Neuron (in vitro differentiated cells): Measurements from ENCODE around the gene SIVA1.

Experiments
- H2AFZ ChIP-seq: one replicate; pipeline ENCODE4 v1.6.1; 2013; ENCODE audit warnings: low read depth, mild to moderate bottlenecking, inconsistent platforms, low read length, moderate library complexity
- H3K27me3 ChIP-seq: one replicate; pipeline ENCODE4 v1.6.1; 2013; ENCODE audit warnings: low read length; ENCODE audit not compliant: insufficient read depth
- H3K36me3 ChIP-seq: one replicate; pipeline ENCODE4 v1.6.1; 2013; ENCODE audit warnings: low read length; ENCODE audit not compliant: insufficient read depth
- H3K4me1 ChIP-seq: one replicate; pipeline ENCODE4 v1.6.1; 2013; ENCODE audit warnings: low read length; ENCODE audit not compliant: insufficient read depth
- H3K4me3 ChIP-seq: 2 replicates; pipeline ENCODE4 v1.5.1; 2013; ENCODE audit warnings: mild to moderate bottlenecking, low read length, moderate library complexity
- H3K9me3 ChIP-seq: one replicate; pipeline ENCODE4 v1.6.1; 2013; ENCODE audit warnings: low read length

SIVA1 gene

DNA sequence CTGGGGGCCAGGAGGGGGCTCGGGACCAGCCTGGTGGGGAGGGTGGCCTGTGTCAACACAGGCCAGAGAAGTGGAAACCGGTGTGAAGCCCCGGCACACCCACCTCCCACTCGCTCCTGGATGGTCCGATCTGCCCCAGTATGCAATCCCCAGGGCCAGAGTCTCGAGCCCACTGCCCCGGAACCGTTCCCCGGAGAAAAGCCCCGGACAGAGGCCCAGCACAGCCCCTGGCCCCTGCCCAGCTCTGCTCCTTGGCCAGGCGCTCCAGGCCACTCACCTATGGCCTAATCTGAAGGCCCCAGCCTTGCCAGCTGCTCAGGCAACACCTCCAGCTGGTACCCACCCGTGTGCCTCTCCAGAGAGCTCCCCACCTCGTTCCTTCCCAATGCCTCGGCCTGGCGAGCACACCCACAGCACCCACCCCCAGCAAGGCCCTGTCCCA is 24.9 kb downstream of the SIVA1 start:
- Histone ChIP-seq H3K9me3 (no peaks in the 10 kb centered on the region), H3K4me1 (peaks cover 26% of the 10 kb centered on the region), H2AFZ (no peak overlapping the region), H3K36me3 (peaks cover 28% of the 10 kb centered on the region), H3K4me3 (no peak overlapping the region), H3K27me3 (no peaks in the 10 kb centered on the region)

- no peaks in the 10 kb centered on the region for H3K9me3 ChIP-seq
- peaks cover 26% of the 10 kb centered on the region for H3K4me1 ChIP-seq
- no peaks in the 10 kb centered on the region for H3K27me3 ChIP-seq
- H3K4me3 ChIP-seq: no peak overlapping the region
- no peak overlapping the region for H2AFZ ChIP-seq
- peaks cover 19% of the 10 kb centered on the region for H3K36me3 ChIP-seq
These were observed 25.9 kb downstream of the SIVA1 start for GRCh38 chr14:104778694-104779331.

DNA sequence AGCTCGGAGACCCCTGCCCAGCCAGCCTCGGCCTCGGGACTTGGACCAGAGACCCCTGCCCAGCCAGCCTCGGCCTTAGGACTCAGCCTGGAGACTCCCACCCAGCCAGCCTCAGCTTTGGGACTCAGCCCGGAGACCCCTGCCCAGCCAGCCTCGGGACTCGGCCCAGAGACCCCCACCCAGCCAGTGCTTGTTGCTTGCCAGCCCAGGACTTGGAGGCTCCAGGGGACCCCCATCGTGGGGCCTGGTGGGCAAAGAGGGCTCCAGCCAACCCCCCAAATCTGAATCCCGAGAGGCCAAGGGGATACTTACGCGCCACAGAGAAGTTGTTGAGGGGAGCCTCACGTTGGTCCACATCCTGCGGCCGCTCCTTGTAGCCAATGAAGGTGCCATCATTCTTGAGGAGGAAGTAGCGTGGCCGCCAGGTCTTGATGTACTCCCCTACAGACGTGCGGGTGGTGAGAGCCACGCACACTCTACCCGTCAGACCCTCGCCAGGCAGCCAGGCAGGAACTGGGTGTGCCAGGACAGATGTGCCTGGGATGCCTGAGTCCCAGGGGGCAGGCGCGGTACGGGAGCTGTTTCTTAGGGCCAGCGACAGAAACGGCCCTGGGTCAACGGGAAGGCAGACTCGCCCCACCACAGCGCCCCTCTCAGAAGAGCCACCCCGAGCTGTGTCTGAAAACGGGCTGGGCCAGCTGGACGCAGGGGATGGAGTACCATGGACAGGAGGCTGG is 27.0 kb downstream of the SIVA1 start:
- peaks cover 12% of the 10 kb centered on the region for H3K36me3 ChIP-seq

DNA sequence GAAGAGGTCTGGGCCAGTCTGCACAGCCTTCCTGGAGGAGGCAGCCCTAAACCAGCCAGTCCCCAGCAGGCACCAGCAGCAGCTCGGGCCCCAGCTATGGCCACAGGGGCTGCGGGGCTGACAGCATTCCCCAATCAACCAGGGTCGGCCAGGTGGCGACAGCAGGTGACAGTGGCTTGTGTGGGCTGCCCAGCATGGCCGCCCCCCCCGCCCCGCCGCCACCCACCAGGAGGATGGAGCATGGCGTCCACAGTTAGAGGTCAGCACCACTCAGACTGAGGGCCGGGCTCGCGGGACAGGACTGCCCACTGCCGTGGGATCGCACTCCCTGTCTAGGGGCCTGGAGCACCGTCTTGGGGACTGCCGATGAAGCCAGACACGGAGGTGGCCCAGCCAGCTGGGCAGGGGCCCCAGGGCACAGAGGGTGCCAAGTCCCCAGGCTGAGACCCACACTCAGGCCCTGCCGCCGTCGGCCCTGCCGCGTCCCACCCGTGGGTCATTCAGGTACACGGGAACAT is 27.6 kb downstream of the SIVA1 start:
- Histone ChIP-seq H3K4me3 (no peak overlapping the region), H3K36me3 (peaks cover 10% of the 10 kb centered on the region), H3K4me1 (peaks cover 26% of the 10 kb centered on the region), H3K9me3 (no peaks in the 10 kb centered on the region), H2AFZ (no peak overlapping the region), H3K27me3 (no peaks in the 10 kb centered on the region)

More for the DNA sequence above, 27.0 kb downstream of the SIVA1 start:
- H3K4me1 ChIP-seq: peaks cover 26% of the 10 kb centered on the region
- H3K9me3 ChIP-seq: no peaks in the 10 kb centered on the region
- H3K27me3 ChIP-seq: no peaks in the 10 kb centered on the region
- H3K4me3 ChIP-seq: no peak overlapping the region
- no peak overlapping the region for H2AFZ ChIP-seq

DNA sequence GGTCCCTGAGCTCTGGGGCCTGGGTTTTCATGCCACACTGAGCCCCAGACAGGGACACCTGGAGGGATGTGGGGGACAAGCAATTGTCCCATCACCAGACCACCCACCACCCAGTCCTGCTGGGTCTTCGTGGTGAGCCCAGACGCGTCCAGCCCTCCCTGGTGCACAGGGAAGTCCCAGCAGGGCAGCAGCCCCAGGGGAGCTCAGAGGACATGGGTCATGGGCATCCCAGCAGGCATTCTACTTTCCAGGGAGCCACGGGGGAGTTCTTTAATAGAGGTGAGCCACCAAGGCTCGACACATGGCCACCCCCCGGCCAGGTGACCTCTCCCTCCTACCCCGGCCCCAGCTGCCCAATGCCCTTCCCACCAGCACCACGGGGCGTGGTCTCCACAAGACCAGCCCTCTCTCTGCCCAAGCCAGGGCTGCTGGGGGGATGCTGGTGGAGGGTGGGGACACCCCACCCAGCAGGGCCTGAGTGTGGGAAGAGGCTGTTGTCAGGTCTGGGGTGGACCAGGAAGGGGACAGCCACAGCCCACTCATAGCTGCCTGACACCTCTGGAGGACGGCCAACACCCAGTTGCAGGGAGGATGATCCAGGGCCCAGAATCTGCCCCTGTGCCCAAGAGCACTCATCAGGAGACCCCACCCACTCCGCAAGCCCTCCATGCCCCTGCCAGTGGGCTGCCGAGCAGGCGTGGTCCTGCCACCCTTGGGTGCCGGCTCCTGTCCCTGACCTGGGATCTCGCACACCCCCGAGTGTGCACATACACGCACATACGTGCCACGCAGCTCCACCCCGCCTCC is 28.5 kb downstream of the SIVA1 start:
- no peak overlapping the region for H3K4me3 ChIP-seq
- H3K36me3 ChIP-seq: peaks cover 7% of the 10 kb centered on the region
- peaks cover 26% of the 10 kb centered on the region for H3K4me1 ChIP-seq
- no peak overlapping the region for H2AFZ ChIP-seq
- H3K9me3 ChIP-seq: no peaks in the 10 kb centered on the region
- H3K27me3 ChIP-seq: no peaks in the 10 kb centered on the region

DNA sequence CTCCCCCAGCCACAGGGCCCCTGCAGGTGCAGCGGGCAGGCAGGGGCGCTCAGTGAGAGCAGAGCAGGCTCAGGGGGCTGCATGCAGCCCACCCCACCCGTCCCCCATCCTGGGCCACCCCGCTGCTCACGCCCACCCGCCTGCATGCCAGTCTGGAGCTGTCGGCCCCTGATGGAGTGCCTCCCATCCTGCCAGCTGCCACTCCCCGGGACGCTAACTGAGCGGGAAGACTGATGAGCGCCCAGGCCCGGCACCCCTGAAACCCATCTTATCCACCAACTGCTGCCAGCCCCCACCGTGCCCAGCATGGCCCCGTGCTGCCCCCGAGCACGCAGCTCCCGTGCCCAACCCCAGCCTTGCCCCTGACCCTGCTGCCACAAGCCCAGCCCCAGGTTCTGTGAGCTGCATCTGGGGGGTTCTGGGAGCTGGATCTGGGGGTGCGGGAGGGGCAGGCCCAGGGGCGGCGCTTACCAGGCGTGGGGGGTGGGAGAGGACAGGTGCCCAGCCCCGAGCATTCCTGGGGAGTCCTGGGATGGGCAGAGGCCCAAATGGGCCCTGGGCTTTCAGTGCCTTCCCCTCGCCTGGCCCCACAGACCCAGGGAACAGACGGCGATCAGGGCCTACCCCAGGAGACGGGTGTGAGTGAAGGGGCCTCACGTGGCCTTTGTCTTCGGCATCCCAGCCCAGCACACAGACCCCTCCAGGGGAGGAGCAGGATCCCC is 29.3 kb downstream of the SIVA1 start:
- H2AFZ ChIP-seq: no peak overlapping the region
- H3K27me3 ChIP-seq: no peaks in the 10 kb centered on the region
- H3K36me3 ChIP-seq: peaks cover 6% of the 10 kb centered on the region

DNA sequence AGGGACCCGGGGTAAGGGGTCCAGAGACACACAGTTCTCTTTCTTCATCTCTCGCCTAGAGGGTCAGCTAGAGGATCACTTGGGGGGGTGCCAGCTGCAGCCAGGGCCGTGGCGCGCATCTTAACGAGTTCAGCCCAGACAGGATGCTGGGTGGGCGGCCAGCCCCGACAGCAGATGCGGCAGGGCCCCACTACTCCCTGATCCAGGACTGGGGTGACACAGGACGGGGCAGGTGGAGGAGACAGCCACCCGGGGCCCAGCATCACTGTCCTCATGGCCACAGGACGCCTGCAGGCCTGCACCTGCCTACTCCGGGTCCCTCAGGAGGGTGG is 29.8 kb downstream of the SIVA1 start:
- no peaks in the 10 kb centered on the region for H3K27me3 ChIP-seq
- peaks cover 6% of the 10 kb centered on the region for H3K36me3 ChIP-seq

More for the DNA sequence above, 29.3 kb downstream of the SIVA1 start:
- no peaks in the 10 kb centered on the region for H3K9me3 ChIP-seq
- H3K4me3 ChIP-seq: no peak overlapping the region
- H3K4me1 ChIP-seq: peaks cover 20% of the 10 kb centered on the region

GRCh38 chr14:104783484-104784217 is 30.7 kb downstream of the SIVA1 start:
- H3K4me3 ChIP-seq: no peak overlapping the region
- H3K36me3 ChIP-seq: peaks cover 6% of the 10 kb centered on the region
- H3K27me3 ChIP-seq: no peaks in the 10 kb centered on the region
- H3K9me3 ChIP-seq: no peaks in the 10 kb centered on the region
- no peak overlapping the region for H2AFZ ChIP-seq
- peaks cover 9% of the 10 kb centered on the region for H3K4me1 ChIP-seq

More for the DNA sequence above, 29.8 kb downstream of the SIVA1 start:
- no peak overlapping the region for H2AFZ ChIP-seq
- no peaks in the 10 kb centered on the region for H3K9me3 ChIP-seq
- peaks cover 15% of the 10 kb centered on the region for H3K4me1 ChIP-seq
- no peak overlapping the region for H3K4me3 ChIP-seq

GRCh38 chr14:104784218-104784568 is 31.2 kb downstream of the SIVA1 start:
- H3K4me3 ChIP-seq: no peak overlapping the region
- no peaks in the 10 kb centered on the region for H3K9me3 ChIP-seq
- H3K27me3 ChIP-seq: no peaks in the 10 kb centered on the region
- peaks cover 9% of the 10 kb centered on the region for H3K36me3 ChIP-seq
- H2AFZ ChIP-seq: no peak overlapping the region
- peaks cover 3% of the 10 kb centered on the region for H3K4me1 ChIP-seq

DNA sequence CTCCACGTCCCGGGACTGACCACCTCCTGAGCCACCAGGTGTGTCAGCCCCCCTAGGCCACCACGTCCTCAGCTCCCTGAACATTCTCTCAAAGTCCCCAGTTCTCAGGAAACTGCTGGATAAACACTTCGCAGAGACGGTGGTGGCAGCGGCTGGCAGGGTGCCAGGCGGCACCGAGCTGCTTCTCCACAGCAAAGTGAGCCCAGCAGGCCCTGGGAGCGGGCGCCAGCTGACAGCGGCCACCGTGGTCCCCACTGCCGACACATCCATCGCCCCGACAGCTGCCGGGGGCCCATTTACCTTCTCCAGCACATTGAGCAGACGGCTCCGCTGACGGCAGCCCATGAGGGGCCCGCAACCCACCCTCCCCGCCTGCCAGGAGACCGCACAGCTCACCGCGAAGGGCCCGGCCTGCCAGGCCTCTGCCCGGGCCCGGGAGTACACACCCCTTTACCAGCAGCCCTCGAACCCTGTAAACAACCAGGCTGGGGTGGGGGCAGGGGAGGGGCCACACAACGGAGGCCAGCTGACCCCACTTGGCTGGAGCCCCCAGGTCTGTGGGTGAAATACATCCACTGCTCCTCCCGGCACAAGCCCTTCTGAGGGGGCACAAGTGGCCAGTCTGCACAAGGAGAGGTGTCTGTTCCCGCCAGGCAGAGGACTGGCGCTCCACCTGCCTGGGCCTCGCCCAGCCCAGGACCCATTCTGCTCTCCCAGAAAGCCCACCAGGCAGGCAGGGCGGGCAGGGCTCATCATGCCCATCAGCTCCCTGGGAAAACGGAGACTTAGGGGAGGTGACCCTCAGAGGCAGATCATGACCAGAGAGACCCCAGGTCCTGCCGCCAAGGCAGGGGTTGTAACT is 32.1 kb downstream of the SIVA1 start:
- Histone ChIP-seq H3K36me3 (peaks cover 18% of the 10 kb centered on the region), H3K9me3 (no peaks in the 10 kb centered on the region), H2AFZ (no peak overlapping the region), H3K4me1 (peaks cover 3% of the 10 kb centered on the region), H3K4me3 (no peak overlapping the region), H3K27me3 (no peaks in the 10 kb centered on the region)

DNA sequence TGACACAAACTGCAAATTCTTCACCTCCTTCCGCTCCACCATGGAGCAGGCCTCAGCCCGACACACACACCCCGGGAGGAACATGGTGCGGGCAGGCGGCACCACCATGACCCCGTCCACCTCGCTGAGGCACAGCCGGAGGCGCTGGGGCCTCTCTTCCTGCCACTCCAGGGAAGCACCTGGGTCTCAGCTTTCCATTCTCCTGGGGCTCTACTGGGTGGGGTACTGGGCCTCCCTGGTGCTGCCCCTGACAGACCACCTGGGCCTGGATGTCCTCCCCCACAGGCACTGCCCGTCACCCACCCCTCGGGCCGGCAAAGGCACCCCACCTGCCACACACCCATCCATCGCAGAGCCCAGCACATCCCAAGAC is 32.7 kb downstream of the SIVA1 start:
- H2AFZ ChIP-seq: no peak overlapping the region
- H3K9me3 ChIP-seq: no peaks in the 10 kb centered on the region
- H3K27me3 ChIP-seq: no peaks in the 10 kb centered on the region
- no peak overlapping the region for H3K4me3 ChIP-seq
- H3K4me1 ChIP-seq: peaks cover 3% of the 10 kb centered on the region
- H3K36me3 ChIP-seq: peaks cover 21% of the 10 kb centered on the region
